DMS79 (cell line): ENCODE results near the gene GPR153.
"Not testable (repeated sequence)": the region's sequence is repeated elsewhere in the genome, so short reads cannot be mapped to it uniquely, and the experiment has no call there.

Experiments used
- DNase-seq: peaks from one replicate; lab custom pipeline; 2025; lab: John Stamatoyannopoulos, UW

GPR153 gene

GRCh38 chr1:6260961-6261614 is at the start of gene GPR153:
GPR153 (minus strand) TSS chr1:6261098; CDS start chr1:6254905, 6,193 bp downstream.
- no peak for DNase-seq

DNA sequence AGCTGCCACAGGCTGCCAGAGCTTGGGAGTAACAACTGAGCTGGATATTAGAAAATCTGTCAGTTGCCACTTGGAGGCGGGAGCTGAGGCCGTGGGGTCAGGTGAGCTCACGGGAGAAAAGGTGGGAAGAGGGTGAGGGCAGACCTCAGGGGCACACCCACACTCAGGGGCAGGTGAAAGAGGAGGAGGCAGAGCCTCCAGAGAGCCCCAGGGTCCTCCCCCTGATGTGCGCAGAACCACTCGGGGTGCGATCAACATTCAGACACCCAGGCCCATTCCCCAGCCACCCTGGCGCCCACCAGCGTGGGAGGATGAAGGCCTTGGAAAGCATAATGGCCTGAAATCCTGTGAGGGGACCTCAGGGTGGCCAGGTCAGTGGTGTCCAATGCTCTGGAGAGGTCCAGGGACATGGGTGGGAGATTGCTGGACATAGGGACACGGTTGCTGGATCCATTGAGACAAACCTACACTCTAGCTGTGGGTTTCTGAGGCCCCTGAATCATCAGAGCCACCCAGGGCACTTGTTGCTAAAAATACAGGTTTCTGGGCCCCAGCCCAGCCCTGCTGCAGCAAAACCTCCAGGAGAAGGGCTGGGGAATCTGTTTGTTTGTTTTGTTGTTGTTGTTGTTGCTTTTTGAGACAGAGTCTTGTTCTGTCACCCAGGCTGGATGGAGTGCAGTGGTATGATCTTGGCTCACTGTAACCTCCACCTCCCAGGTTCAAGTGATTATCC is 49.4 kb upstream of the GPR153 start:
- no peak for DNase-seq

- DNase-seq, result no peak
Observed at GRCh38 chr1:6309564-6309963, 48.7 kb upstream of the GPR153 start.

GRCh38 chr1:6308449-6308848 is 47.6 kb upstream of the GPR153 start:
- DNase-seq, result no peak

GRCh38 chr1:6307682-6308081 is 46.8 kb upstream of the GPR153 start:
- not testable (repeated sequence) for DNase-seq

- DNase-seq, result no peak
Observed at GRCh38 chr1:6307099-6307498, 46.2 kb upstream of the GPR153 start.

GRCh38 chr1:6303397-6304012 is 42.6 kb upstream of the GPR153 start:
- no peak for DNase-seq

- no peak for DNase-seq
Observed at GRCh38 chr1:6302568-6302967, 41.7 kb upstream of the GPR153 start.

- no peak for DNase-seq
Observed at GRCh38 chr1:6301526-6301925, 40.6 kb upstream of the GPR153 start.

- DNase-seq, result no peak
Observed at GRCh38 chr1:6300342-6301048, 39.6 kb upstream of the GPR153 start.

GRCh38 chr1:6299557-6300165 is 38.8 kb upstream of the GPR153 start:
- DNase-seq, result no peak

GRCh38 chr1:6298940-6299465 is 38.1 kb upstream of the GPR153 start:
- DNase-seq, result no peak

- no peak for DNase-seq
Observed at GRCh38 chr1:6298530-6298929, 37.6 kb upstream of the GPR153 start.

GRCh38 chr1:6295910-6296309 is 35.0 kb upstream of the GPR153 start:
- no peak for DNase-seq

GRCh38 chr1:6294890-6295556 is 34.1 kb upstream of the GPR153 start:
- no peak for DNase-seq

DNA sequence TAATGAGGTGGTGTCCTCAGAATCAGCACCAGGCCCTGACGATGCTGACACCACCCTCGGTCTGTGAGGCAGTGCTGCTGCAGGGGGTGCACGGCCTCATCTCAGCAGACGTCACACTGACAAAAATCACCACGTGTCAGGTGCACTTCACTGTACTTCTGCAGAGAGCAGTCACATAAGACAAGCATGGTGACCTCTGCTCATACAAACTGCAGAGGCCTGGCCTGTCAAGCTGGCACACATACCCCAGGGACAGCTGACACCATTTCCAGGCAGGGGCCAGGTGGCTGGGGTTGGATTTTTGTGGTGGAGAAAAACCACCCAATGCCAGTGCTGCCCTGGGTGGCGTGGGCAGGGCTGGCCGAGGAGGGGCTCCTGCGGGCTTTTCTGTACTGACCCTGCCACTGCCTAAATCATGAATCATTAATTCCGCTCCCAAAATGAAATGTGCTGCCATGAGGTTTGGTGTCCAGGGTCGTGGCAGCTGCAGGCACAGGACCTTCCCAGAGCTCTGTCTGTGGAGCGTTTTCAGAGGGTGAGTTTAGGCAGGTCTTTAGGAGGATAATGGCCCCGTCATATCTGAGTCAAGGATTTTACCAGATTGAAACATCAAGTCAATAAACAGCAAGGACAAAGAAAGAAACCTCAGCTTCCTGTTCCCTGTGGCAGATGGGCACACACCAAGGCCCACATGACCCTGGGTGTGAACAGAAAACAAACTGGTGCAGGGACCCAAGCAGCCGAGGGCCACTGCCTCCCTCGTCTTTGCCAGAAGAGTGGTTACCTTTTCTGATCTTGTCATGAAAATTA is 33.4 kb upstream of the GPR153 start:
- DNase-seq, result no peak

DNA sequence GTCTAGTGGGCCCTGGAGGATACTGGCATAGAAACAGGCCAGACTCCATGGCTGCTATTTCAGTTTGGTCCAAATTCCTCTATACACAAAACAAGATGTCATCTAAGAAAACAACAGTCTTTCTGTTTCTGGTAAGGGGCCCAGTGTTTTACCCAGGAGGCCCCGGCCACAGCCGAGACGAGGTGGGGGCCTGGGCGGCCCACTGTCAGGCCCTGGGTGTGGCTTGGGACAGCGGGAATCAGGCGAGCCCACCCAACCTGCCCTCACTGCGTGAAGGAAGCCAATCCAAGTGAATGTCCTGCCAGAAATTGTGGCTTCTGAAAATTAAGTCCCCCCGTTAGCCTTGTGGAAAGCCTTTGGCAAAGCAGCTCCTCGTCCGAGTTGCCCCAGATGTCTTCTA is 31.2 kb upstream of the GPR153 start:
- DNase-seq, result no peak

- DNase-seq, result no peak
Observed at GRCh38 chr1:6288665-6289064, 27.8 kb upstream of the GPR153 start.

DNA sequence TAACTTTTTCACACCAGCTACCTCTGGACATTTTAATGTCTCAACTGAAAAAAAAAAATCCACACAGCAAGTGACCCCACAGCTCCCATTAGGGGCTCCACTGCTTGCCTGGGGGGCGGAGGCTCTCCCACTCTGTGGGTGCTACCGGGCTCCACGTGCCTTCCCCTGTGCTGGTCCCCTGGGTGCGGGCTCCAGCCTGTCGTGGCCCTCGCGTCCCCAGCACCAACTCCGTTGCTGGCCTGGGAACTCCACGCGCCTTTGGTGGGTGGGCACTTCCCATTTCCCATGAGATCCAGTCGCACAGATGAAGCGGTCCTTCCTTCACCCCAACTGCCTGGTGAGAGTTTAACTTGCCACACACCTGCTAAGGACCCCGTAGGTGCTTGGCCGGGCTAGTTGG is 27.1 kb upstream of the GPR153 start:
- DNase-seq, result no peak

DNA sequence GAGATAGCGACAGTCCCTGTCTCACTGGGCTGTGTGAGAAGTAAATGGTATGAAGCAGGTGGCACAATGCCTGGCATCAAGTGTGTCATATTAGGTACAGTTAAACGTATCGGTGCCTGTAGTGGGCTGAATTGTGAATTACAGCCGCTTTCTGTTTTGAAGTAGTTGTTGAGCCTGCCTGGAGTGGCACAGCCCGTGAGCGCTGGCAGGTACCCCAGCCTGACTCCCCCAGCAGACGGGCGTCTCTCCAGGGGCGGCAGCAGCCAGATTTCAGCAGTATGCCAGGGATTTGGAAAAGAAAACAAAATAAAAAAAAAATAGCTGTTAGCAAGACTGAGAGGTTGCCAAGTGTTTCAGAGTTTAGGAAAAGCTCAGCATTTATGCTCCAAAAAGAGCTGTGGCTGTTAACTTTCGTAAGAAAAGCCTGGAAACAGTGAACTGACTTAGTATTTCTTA is 26.6 kb upstream of the GPR153 start:
- DNase-seq, result peak; percentile 95
